Kidney (tissue), 14 donors: ENCODE results near the gene NRG2. TPM values are rescaled to one million over a fixed set of nuclear protein-coding genes. Genes with fewer than 3 reads are reported as not detected.
A peak's percentile ranks its signal among the peaks of the same experiment; 100 is the strongest.

Experiments used
- DNase-seq, 5 donors: peaks; one replicate each; pipeline ENCODE4 v3.0.0-alpha.2; 2013 to 2020
- FAIRE-seq: peaks from 2 replicates; lab custom pipeline; 2012; peaks lifted over from hg19 to GRCh38; lab: Jason Lieb, UNC
- H3K27ac ChIP-seq, 2 donors: one replicate each; pipeline ENCODE4 v1.7.0; 2013; ENCODE audit warnings: low read depth in 2 of 2, low read length in 2 of 2, inconsistent platforms in 1 of 2
- H3K27me3 ChIP-seq: one replicate; pipeline ENCODE4 v1.7.1; 2013; ENCODE audit warnings: low read length, inconsistent platforms; ENCODE audit not compliant: control insufficient read depth, insufficient read depth
- H3K36me3 ChIP-seq, 3 donors: one replicate each; pipeline versions ENCODE4 v1.7.0 to v1.7.1; 2013; ENCODE audit warnings: low read length in 3 of 3, control low read depth in 1 of 3, inconsistent platforms in 1 of 3; ENCODE audit not compliant: insufficient read depth in 3 of 3, control insufficient read depth in 2 of 3
- H3K4me1 ChIP-seq, 3 donors: one replicate each; pipeline versions ENCODE4 v1.7.0 to v1.7.1; 2013; ENCODE audit warnings: low read length in 3 of 3, inconsistent platforms in 1 of 3, low read depth in 1 of 3; ENCODE audit not compliant: control insufficient read depth in 2 of 3, insufficient read depth in 2 of 3
- H3K4me3 ChIP-seq, 3 donors: one replicate each; pipeline versions ENCODE4 v1.7.0 to v1.8.1; 2013; ENCODE audit warnings: low read length in 3 of 3, control low read depth in 1 of 3, inconsistent platforms in 1 of 3
- H3K9ac ChIP-seq, 3 donors: one replicate each; pipeline versions ENCODE4 v1.7.0 to v1.7.1; 2013; ENCODE audit warnings: low read length in 3 of 3, control low read depth in 1 of 3, inconsistent platforms in 1 of 3
- H3K9me3 ChIP-seq, 3 donors: one replicate each; pipeline versions ENCODE4 v1.7.0 to v1.7.1; 2013; ENCODE audit warnings: low read length in 3 of 3, control low read depth in 1 of 3, inconsistent platforms in 1 of 3; ENCODE audit not compliant: control insufficient read depth in 2 of 3, insufficient read depth in 1 of 3
- intact Hi-C: fragments of 100-400 bp; cut with DNase I; formaldehyde crosslinking; loops from one replicate; pipeline ENCODE4 v1.11.1; 2022
- polyA plus RNA-seq: library from polyadenylated mRNA; stranded (reverse); fragments of 350-450 nt; fragmentation: Illumina TruSeq; extraction: RNeasy Lipid Tissue Mini Kit (QIAGEN cat#74804); gene quantifications from one replicate; pipeline ENCODE4 v1.2.3, GENCODE V29; 2014; ENCODE audit warnings: low read depth, low replicate concordance; ENCODE audit not compliant: insufficient read depth
- total RNA-seq: library from RNA; stranded (reverse); fragmentation: NEBNext Ultra II Directional; extraction: Animal tissue kit (Norgen Biotek cat#: 25700); gene quantifications from one replicate; pipeline ENCODE4 v1.2.1, GENCODE V29; 2021
- TF ChIP-seq, protein P1 (sequence below): IDR thresholded peaks from 3 replicates; pipeline ENCODE4 v1.5.1; 2012; ENCODE audit warnings: mild to moderate bottlenecking, moderate library complexity, borderline replicate concordance; ENCODE audit not compliant: insufficient read depth; ENCODE audit errors: extremely low read depth
- donor health status: control.
- donor health status: control.
- donor health status: control.
- donor health status: control.
- donor health status: control.
- donor health status: DM: yes; HTN: yes; CAD: no.
- donor health status: Normal renal cell carcinoma (clear cell type).

Gene NRG2
- total and polyA plus RNA-seq, 2 donors from 2014 or later = 1.9 to 4.6 TPM

DNA sequence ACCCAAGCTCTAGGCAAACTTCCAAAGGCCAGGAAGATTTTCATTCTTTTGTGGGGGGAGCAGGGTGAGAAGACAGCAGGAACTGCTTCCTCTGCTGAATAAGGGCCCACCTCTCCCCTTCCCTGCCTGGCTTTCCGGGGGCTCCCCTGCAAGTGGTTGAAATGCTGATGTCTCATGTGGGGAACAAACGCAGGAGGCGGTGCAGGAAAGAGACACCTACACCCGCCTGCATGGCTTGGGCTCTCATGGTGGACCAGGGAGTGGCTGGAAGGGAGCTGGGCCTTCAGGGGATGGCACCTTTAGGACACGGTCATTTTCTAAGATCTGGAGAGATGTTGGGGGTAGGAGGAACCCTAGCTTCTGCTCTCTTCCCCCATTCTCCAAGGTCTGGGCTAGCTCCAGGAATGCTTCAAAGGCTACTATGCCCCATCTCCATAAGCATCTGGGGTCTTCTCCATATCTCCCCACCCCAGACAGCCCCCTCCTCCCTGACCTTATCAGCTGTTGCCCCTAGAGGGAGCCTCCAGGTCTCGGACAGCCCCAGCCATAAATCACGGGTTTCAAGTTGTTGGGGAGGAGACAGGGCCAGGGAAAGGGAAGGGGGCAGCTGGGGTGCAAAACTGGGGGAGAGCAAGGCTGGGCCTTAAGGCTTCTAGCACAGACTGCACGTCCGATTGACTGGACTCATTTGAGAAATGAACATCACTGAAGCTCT is 170.9 kb downstream of the NRG2 start:
- H3K27ac ChIP-seq = no peak overlapping the region
- TF ChIP-seq, protein P1, sequence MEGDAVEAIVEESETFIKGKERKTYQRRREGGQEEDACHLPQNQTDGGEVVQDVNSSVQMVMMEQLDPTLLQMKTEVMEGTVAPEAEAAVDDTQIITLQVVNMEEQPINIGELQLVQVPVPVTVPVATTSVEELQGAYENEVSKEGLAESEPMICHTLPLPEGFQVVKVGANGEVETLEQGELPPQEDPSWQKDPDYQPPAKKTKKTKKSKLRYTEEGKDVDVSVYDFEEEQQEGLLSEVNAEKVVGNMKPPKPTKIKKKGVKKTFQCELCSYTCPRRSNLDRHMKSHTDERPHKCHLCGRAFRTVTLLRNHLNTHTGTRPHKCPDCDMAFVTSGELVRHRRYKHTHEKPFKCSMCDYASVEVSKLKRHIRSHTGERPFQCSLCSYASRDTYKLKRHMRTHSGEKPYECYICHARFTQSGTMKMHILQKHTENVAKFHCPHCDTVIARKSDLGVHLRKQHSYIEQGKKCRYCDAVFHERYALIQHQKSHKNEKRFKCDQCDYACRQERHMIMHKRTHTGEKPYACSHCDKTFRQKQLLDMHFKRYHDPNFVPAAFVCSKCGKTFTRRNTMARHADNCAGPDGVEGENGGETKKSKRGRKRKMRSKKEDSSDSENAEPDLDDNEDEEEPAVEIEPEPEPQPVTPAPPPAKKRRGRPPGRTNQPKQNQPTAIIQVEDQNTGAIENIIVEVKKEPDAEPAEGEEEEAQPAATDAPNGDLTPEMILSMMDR = no peak
- no peaks in the 10 kb centered on the region for H3K36me3 ChIP-seq
- intact Hi-C loops = no loop called here
- peak in 1 of 5 donors; percentile 33 for DNase-seq
- H3K4me3 ChIP-seq = no peak overlapping the region
- no peaks in the 10 kb centered on the region for H3K27me3 ChIP-seq
- FAIRE-seq = no peak
- H3K4me1 ChIP-seq = peaks cover 0 to 3% (median 0%) of the 10 kb centered on the region in 3 donors
- H3K9me3 ChIP-seq = no peaks in the 10 kb centered on the region
- H3K9ac ChIP-seq = no peak overlapping the region

DNA sequence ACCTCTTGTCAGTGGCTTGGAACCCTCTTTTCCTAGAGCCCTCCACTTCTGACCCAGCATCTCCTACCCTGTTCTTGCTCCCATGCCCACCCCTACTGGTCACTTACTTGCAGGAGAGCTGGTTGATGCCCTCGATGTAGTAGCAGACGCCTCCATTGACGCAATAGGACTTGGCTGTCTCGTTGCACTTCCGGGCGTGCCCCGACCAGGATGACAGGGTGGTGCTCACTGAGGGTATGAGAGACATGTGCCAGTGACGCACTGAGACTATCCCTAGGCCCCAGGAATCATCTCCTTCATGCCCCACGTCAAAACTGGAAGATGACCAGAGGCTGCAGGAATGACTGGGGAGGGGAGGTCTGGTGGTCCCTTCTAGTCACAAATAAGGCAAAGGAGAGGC is 171.5 kb downstream of the NRG2 start:
- Histone ChIP-seq H3K4me3 (no peak overlapping the region), H3K27me3 (no peaks in the 10 kb centered on the region), H3K27ac (no peak overlapping the region), H3K9ac (no peak overlapping the region), H3K4me1 (peaks cover 0 to 3% (median 0%) of the 10 kb centered on the region in 3 donors), H3K36me3 (no peaks in the 10 kb centered on the region), H3K9me3 (no peaks in the 10 kb centered on the region)
- DNase-seq (peak in 1 of 5 donors; percentile 58), FAIRE-seq (no peak)
- intact Hi-C loops = no loop called here
- TF ChIP-seq, protein P1 = no peak

DNA sequence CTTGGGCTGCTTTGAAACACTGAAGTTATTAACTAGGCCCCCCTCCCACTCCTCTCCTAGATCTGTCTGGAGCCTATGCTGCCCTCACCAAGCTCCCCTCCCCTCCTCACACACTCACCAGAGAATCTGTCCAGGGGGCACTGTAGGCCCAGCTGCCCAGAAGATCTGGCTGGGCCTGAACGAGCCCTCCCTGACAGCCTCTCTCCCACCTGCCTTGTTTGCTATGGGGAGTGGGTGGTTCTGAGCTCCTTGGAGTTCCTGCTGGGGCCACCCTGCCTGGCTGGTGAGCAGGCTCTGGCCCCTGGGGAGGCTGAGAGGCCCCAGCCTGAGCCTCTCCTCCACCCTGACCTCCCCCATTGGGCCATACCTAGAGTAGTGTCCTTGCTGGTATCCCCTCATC is 172.4 kb downstream of the NRG2 start:
- no peak for FAIRE-seq

More for the DNA sequence above, 172.4 kb downstream of the NRG2 start:
- Histone ChIP-seq H3K27me3 (no peaks in the 10 kb centered on the region), H3K4me1 (peaks cover 0 to 3% (median 0%) of the 10 kb centered on the region in 3 donors), H3K9ac (no peak overlapping the region), H3K4me3 (no peak overlapping the region), H3K9me3 (no peaks in the 10 kb centered on the region), H3K36me3 (no peaks in the 10 kb centered on the region), H3K27ac (no peak overlapping the region)
- TF ChIP-seq, protein P1 = no peak
- intact Hi-C loops = no loop called here
- DNase-seq = peak in 1 of 5 donors; percentile 20
